NAMALWA (cell line): Measurements from ENCODE around the gene WDFY1.

Source experiments
- DNase-seq: peaks from one replicate; pipeline ENCODE4 v3.0.0-alpha.2; 2015; ENCODE audit warnings: low spot score

The WDFY1 gene, protein sequence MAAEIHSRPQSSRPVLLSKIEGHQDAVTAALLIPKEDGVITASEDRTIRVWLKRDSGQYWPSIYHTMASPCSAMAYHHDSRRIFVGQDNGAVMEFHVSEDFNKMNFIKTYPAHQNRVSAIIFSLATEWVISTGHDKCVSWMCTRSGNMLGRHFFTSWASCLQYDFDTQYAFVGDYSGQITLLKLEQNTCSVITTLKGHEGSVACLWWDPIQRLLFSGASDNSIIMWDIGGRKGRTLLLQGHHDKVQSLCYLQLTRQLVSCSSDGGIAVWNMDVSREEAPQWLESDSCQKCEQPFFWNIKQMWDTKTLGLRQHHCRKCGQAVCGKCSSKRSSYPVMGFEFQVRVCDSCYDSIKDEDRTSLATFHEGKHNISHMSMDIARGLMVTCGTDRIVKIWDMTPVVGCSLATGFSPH

DNA sequence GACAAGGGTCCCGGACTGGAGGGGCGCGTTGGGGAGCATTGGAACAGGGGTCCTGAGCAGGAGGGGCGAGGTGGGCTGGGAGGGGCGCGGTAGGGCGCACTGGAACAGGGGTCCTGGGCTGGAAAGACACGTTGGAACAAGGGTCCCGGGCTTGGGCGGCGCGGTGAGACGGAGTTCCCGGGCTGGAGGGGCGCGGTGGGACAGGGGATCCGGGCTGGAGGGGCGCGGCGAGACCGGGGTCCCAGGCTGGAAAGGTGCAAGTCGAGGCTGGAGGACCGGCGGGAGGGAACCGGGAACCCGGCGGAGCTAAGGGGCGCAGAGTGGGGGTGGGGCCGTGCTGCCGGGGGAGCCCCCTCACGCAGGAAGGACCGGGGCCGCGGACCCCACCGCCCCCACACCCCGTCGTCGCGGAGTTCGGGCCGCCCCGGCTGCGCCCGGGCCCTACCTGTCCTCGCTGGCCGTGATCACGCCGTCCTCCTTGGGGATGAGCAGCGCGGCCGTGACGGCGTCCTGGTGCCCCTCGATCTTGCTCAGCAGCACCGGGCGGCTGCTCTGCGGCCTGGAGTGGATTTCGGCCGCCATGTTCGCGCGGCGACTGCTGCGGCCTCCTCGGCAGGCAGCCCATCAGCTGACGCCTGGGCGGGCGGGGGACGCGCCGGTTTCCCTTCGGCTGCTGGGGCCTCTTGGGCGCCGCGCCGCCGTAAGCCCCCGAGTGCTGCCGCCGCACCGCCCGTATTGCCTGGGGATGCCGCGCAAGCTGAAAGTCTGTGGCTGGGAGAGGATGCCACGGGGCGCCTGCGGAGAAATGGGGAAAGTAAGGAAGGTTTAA, at the start of gene WDFY1:
Gene WDFY1, minus strand, starts transcription at position 633 of the 829 bp plus-strand sequence. Its CDS starts 51 bp downstream, at position 582.
- DNase-seq = peak; percentile 80

GRCh38 chr2:223994562-223995162, 49.5 kb upstream of the WDFY1 start:
- DNase-seq = no peak

DNA sequence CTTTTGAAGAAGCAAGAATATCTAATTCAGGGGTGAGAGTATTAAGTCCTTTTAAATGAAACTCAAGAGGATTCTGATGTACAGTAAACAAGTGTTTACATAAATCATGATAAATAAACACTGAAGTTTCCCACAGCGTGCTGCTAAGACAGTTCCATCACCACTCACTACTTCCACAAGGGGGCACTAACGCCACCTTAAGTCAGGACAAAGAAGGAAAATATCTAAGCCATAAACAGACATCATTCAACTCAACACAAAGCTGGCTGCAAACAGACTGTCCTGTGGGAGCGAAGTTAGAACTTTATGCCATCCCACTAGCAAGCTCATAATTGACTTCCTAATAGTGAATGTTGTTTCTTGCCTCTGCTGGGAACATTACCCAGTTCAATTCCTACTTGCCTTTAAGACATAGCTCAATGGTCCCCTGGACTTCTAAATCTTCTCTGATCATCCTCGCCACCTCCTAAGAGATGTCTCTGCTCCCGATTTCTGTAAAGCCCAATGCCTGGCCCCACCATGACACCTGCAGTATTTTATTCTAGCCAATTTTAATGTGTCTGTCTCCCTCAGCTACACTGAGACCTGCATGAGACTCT, 48.6 kb upstream of the WDFY1 start:
- DNase-seq = peak; percentile 80

DNA sequence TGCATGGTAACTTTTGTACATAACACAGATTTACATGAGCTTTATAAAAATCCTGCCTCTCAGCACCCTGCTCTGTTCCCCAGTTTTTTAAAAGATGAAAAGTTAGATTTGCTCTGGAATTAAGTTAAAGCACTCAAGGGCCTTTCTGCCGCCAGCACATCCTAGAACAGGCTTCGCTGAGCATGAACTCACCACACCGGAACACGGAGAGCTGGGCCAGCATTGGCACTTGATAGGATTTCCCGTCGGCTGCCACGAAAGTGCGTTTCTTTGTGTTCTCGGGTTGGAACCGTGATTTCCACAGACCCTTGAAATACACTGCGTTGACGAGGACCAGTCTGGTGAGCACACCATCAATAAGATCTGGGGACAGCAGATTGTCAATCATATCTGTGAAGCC, 46.5 kb upstream of the WDFY1 start:
- DNase-seq = no peak

DNA sequence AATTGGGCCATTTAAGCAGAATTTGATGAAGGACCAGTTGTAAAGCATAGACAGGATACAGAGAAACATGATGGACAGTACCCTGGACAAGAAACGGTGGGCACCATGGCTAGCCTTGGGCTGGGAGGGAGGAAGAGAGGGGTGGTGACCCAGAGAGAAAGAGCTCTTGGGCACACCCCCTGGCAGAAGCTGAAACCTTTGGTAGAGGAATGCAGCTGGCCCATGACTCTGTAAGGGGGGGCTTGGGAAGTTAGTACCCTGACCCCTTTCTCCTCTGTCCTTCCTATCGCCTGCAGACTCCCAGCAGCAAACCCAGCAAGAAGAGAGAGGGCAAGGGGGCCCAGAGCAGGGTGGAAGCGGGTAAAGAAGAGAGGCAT, 44.7 kb upstream of the WDFY1 start:
- no peak for DNase-seq

- DNase-seq = no peak
Measured at GRCh38 chr2:223989206-223989855, 44.2 kb upstream of the WDFY1 start.

- DNase-seq = no peak
Measured at GRCh38 chr2:223981241-223981640, 36.1 kb upstream of the WDFY1 start.

GRCh38 chr2:223980803-223981202, 35.7 kb upstream of the WDFY1 start:
- DNase-seq = no peak

GRCh38 chr2:223980397-223980735, 35.2 kb upstream of the WDFY1 start:
- no peak for DNase-seq

DNA sequence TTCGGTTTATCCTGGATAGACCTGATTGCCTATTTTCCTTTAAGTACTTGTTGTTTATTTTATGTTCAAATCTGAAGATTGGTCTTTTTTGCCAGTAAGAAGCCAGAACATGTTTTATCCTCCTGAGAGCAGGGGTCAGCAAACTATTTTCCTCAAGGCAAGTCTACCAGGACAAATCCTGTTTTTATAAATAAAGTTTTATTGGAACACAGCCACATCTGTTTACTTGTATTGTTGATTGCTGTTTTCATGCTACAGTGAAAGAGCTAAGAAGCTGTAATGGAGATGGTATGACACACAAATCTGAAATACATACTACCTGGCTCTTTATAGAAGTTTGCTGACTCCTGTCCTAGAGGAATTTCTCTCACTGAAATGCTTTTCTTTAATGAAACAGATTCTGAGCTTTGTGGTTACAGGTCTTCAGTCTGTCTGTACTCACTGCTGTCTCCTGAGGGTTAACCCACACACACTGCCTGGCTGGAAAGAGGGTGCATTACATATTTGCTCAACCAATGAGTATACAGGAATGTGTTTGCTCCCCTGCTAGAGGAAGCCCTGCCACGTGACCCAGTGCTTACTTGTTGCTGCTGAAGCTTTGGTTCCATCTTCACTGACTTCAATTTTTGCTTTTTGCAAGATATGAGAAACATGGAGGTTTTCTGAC, 34.7 kb upstream of the WDFY1 start:
- no peak for DNase-seq

DNA sequence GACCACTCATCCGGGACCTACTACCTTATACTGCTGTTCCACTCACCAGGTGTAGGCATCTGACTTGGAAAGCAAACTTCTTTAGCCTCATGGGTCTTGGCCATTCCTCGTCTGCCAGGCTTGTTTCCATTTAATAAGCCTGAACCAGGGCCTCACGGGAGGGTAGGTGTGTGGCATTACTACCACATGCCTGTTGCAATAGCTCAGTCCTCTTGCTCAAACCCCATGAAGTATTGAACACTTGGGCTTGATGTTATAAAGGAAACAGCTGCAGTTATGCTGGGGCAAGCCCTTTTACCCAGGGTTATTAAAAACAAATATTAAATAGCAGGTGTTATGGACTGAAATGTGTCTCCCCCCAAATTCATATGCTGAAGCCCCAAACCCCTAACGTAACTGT, 33.3 kb upstream of the WDFY1 start:
- DNase-seq = no peak

DNA sequence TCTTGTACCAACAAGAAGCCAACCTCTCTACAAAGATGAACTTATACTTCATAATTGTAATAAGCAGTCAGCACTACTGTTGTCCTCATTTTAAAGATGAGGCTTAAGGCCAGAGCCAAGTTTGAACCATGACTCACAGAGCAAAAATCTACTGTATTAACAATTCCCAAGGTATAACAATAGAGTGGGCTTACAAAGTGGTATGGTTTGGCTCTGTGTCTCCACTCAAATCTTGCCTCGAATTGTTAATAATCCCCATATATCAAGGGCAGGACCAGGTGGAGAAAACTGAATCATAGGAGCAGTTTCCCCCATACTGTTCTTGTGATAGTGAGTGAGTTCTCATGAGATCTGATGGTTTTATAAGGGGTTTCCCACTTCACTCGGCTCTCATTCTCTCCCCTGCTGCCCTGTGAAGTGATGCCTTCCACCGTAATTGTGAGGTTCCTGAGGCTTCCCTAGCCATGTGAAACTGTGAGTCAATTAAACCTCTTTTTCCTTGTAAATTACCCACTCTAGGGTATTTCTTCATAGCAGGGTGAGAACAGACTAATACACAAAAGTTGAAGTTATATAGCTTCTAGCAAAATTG, 31.6 kb upstream of the WDFY1 start:
- DNase-seq = no peak

- DNase-seq = no peak
Measured at GRCh38 chr2:223973606-223974005, 28.5 kb upstream of the WDFY1 start.

DNA sequence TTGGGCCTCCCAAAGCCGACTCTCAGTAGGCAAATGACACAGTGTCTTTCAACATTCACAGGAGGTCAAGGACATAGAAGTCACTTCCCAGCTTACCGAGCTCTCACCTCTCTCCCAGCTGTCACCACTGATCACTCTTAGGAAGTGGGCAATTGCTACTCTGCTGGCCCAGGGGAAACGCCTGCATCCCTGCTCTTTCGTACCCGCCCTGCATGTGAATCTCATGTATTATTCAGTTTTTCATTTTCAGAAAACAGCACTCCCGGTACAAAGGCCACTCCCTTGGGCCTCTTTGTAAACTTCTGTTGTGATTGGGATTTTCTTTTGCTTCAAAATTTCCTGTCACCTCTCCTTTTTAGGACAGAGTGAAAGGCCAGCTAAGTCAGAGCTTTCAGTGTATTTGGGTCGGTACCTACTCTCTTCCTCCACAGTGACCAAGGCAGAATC, 27.5 kb upstream of the WDFY1 start:
- no peak for DNase-seq

GRCh38 chr2:223971731-223972130, 26.6 kb upstream of the WDFY1 start:
- DNase-seq = no peak

GRCh38 chr2:223970343-223971128, 25.4 kb upstream of the WDFY1 start:
- DNase-seq = peak; percentile 80

DNA sequence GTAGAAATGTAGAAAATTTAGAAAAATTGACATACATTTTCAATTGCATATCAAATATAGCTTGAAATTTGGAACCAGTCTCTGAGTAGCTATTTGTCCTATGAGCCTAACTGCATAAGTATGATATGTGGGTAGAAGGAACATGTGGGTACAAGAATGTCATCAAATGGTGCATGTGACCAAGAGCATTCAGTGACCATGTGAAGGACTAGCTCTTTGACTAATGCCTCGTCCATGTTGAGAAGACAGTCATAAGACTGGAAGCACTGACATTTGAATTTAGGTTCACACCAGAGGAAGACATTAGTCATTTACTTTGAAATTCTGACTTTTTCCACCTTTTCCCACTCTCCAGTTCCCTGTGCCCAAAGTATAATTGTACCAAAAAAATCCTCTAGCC, 24.7 kb upstream of the WDFY1 start:
- no peak for DNase-seq

- DNase-seq = no peak
Measured at GRCh38 chr2:223969315-223969714, 24.2 kb upstream of the WDFY1 start.

DNA sequence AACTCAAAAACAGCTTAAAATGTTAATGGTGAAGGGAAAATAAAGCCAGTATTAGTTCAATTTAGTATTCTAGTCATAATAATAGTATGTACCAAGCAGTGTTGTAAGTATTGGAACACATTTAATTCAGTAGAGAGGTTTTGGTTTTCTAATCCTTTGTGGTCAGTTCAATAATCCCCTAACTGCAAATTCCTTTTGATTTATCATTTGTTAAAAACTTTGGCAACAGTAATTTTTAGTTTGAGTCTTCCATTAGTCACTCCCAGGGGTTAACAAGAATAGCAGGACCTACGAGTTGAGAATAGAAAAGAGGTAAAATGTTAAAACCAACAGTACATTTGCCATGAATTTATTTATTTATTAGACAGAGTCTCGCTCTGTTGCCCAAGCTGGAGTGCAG, 22.8 kb upstream of the WDFY1 start:
- no peak for DNase-seq

DNA sequence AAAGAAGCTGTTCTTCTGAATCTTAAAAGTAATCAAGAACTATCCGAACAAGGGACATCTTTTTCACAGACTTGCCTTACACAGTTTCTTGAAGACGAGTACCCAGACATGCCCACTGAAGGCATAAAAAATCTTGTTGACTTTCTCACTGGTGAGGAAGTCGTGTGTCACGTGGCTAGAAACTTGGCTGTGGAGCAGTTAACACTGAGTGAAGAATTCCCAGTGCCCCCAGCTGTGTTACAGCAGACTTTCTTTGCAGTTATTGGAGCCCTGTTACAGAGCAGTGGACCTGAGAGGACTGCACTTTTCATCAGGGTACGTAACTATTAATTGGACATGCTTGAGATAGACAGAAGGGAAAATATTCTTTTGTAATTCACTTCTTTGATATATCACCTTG, 14.6 kb upstream of the WDFY1 start:
- DNase-seq = peak; percentile 22
